B cell (primary cell): ENCODE results near the gene COA5. TPM values are rescaled to one million over a fixed set of nuclear protein-coding genes. Genes with fewer than 3 reads are reported as not detected.

Experiments
- ATAC-seq: fragments of 200-7000 bp; cut with Tn5 transposase; one replicate; pipeline ENCODE4 v1.10.0; 2021; ENCODE audit warnings: low read depth, mild to moderate bottlenecking, moderate number of reproducible peaks, moderate library complexity
- CTCF ChIA-PET: fragments of 350-600 bp; sonication (Branson Sonifier 250); formaldehyde crosslinking; loops from one replicate; lab custom pipeline; 2021; ENCODE audit warnings: antibody characterized with exemption, inconsistent platforms; lab: Charles Lee
- POLR2A ChIA-PET: fragments of 350-600 bp; sonication (Branson Sonifier 250); formaldehyde crosslinking; loops from one replicate; lab custom pipeline; 2021; ENCODE audit warnings: antibody characterized with exemption; lab: Charles Lee
- DNase-seq: peaks from one replicate; pipeline ENCODE4 v3.0.0; 2013
- H2AFZ ChIP-seq: 2 replicates; pipeline ENCODE4 v1.6.1; 2012; ENCODE audit warnings: mild to moderate bottlenecking, low read depth, low read length; ENCODE audit not compliant: insufficient read depth, poor library complexity, severe bottlenecking
- H3K27ac ChIP-seq, 2 donors: 1 replicate in 1 of 2; 2 replicates in 1 of 2; pipeline ENCODE4 v1.5.1; 2012 to 2013; ENCODE audit warnings: low read length in 2 of 2, mild to moderate bottlenecking in 2 of 2, moderate library complexity in 1 of 2
- H3K27me3 ChIP-seq, 4 experiments: fragments of 200-600 bp in 1 of 4; sonication (generic) in 1 of 4; replicated peaks in 1 of 4; 1 replicate in 2 of 4; 2 replicates in 2 of 4; pipeline versions ENCODE4 v1.6.1 to v1.7.0; 2013 to 2016; ENCODE audit warnings: low read length in 3 of 4, mild to moderate bottlenecking in 2 of 4, mixed read lengths in 1 of 4, moderate library complexity in 1 of 4; ENCODE audit not compliant: insufficient read depth in 4 of 4, control insufficient read depth in 3 of 4; ENCODE audit errors: control extremely low read depth in 1 of 4
- H3K36me3 ChIP-seq, 2 experiments: replicated peaks in 1 of 2; 1 replicate in 1 of 2; 2 replicates in 1 of 2; pipeline versions ENCODE4 v1.6.1 to v1.7.1; 2013; ENCODE audit warnings: low read length in 1 of 2; ENCODE audit not compliant: insufficient read depth in 2 of 2, control insufficient read depth in 1 of 2; ENCODE audit errors: control extremely low read depth in 1 of 2, extremely low read depth in 1 of 2
- H3K4me1 ChIP-seq, 2 donors: fragments of 200-600 bp in 1 of 2; sonication (generic) in 1 of 2; 1 replicate in 1 of 2; 2 replicates in 1 of 2; pipeline versions ENCODE4 v1.5.1 to v1.6.1; 2013 to 2017; ENCODE audit warnings: low read length in 2 of 2; ENCODE audit not compliant: control insufficient read depth in 2 of 2, insufficient read depth in 2 of 2
- H3K4me2 ChIP-seq: replicated peaks from 2 replicates; pipeline ENCODE3; 2012; ENCODE audit warnings: mild to moderate bottlenecking, low read depth, low read length; ENCODE audit not compliant: poor library complexity, severe bottlenecking
- H3K4me3 ChIP-seq, 5 experiments: fragments of 200-600 bp in 1 of 5; sonication (generic) in 1 of 5; 1 replicate in 3 of 5; 2 replicates in 2 of 5; pipeline versions ENCODE4 v1.5.1 to v1.7.0; 2011 to 2016; ENCODE audit warnings: low read length in 4 of 5, mild to moderate bottlenecking in 4 of 5, low read depth in 2 of 5, control low read depth in 1 of 5, moderate library complexity in 1 of 5; ENCODE audit not compliant: insufficient read depth in 1 of 5; ENCODE audit errors: control extremely low read depth in 1 of 5, extremely low read depth in 1 of 5
- H3K79me2 ChIP-seq: fragments of 200-600 bp; sonication (generic); one replicate; pipeline ENCODE4 v1.6.0; 2016; ENCODE audit warnings: low read length; ENCODE audit not compliant: control insufficient read depth, insufficient read depth
- H3K9ac ChIP-seq: fragments of 200-600 bp; sonication (generic); 2 replicates; pipeline ENCODE4 v1.6.1; 2017; ENCODE audit warnings: mild to moderate bottlenecking, low read length, moderate library complexity
- H3K9me3 ChIP-seq, 3 donors: one replicate each; pipeline versions ENCODE4 v1.6.1 to v1.7.1; 2013; ENCODE audit warnings: low read length in 2 of 3; ENCODE audit not compliant: control insufficient read depth in 2 of 3, insufficient read depth in 1 of 3; ENCODE audit errors: control extremely low read depth in 1 of 3
- H4K20me1 ChIP-seq: 2 replicates; pipeline ENCODE4 v1.6.0; 2012; ENCODE audit warnings: mild to moderate bottlenecking, low read length; ENCODE audit not compliant: insufficient read depth, control insufficient read depth, poor library complexity, severe bottlenecking
- H3K27ac Mint-ChIP-seq: one replicate; pipeline ENCODE4 v1.8.0; 2021; ENCODE audit warnings: mixed read lengths
- H3K27me3 Mint-ChIP-seq: one replicate; pipeline ENCODE4 v1.8.0; 2021; ENCODE audit warnings: mixed read lengths
- H3K4me1 Mint-ChIP-seq: one replicate; pipeline ENCODE4 v1.8.0; 2021; ENCODE audit warnings: mixed read lengths
- H3K4me3 Mint-ChIP-seq: one replicate; pipeline ENCODE4 v1.8.0; 2021; ENCODE audit warnings: mixed read lengths
- H3K9me3 Mint-ChIP-seq: one replicate; pipeline ENCODE4 v1.8.0; 2022; ENCODE audit warnings: mixed read lengths; ENCODE audit not compliant: insufficient read depth
- EZH2 ChIP-seq: IDR thresholded peaks from 2 replicates; pipeline ENCODE4 v1.6.1; 2012; ENCODE audit warnings: borderline replicate concordance, low read depth, mild to moderate bottlenecking, moderate library complexity, low read length; ENCODE audit not compliant: insufficient read depth, poor library complexity, severe bottlenecking
- WGBS: methylation state at CpG from one replicate; pipeline ENCODE4 v1.1.5; 2013; ENCODE audit warnings: missing lambda C conversion rate; ENCODE audit not compliant: insufficient coverage; 5-methylcytosine and 5-hydroxymethylcytosine counted together
- intact Hi-C: fragments of 100-400 bp; cut with micrococcal nuclease; formaldehyde crosslinking; loops from one replicate; pipeline ENCODE4 v1.10.0; 2022
- polyA plus RNA-seq: library from polyadenylated mRNA; depleted of rRNA; stranded (reverse); fragments of >200 nt; gene quantifications from 2 replicates; pipeline ENCODE4 v1.2.3, GENCODE V29; 2012
- total RNA-seq, 2 donors: library from RNA; stranded (reverse); fragments of 120-200 nt in 1 of 2; gene quantifications; 1 replicate in 1 of 2; 2 replicates in 1 of 2; pipeline versions ENCODE4 v1.2.3 to v1.2.4, GENCODE V29; 2013 to 2022
- TF ChIP-seq, protein P1 (sequence below): fragments of 200-600 bp; IDR thresholded peaks from one replicate; pipeline ENCODE4 v1.8.0; 2022; ENCODE audit warnings: antibody characterized with exemption, mild to moderate bottlenecking

COA5 gene
- total and polyA plus RNA-seq, 2 donors (not counting 1 experiment from before 2014, with no cell fraction given) = 23.2 to 46.9 TPM

DNA sequence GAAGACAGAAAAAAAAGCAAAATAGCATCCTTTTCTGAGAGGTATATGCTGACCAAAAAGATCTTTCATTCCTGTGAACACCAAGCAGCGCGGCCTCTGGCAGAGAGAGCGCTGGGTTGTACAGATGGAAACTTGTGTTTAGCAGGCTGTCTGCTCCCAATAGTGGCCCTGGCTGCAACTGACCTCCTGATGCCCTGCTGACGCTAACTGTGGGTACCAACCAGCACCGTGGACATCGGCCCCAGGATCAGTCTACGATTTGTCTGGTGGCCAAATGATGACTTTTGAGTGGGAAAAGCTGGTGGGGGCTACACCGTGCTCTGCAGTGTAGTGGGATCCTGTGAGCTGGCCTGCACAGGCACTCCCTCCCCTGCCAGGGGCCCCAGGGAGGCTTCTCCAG lies 15.7 kb downstream of the COA5 start:
- Mint-ChIP-seq H3K27me3 (no peaks in the 10 kb centered on the region), H3K27ac (no peak overlapping the region), H3K4me1 (no peaks in the 10 kb centered on the region), H3K4me3 (no peak overlapping the region), H3K9me3 (peaks cover 2% of the 10 kb centered on the region)
- WGBS = 97% methylated on average over 8 of the region's 8 CpGs
- H3K9me3 ChIP-seq = peaks cover 0 to 6% (median 0%) of the 10 kb centered on the region in 3 donors
- POLR2A ChIA-PET = interaction anchor here (0.6 kb wide), 1 partner anchor 844 kb away, joined by 5 read pairs; no protein-coding TSS in a partner anchor
- H3K79me2 ChIP-seq = no peaks in the 10 kb centered on the region
- DNase-seq (no peak), ATAC-seq (no peak)
- CTCF ChIA-PET = no interaction called here
- no peak overlapping the region for H3K27ac ChIP-seq
- H3K4me1 ChIP-seq = no peaks in the 10 kb centered on the region
- no peak for TF ChIP-seq EZH2
- no peak overlapping the region for H3K9ac ChIP-seq
- no peak overlapping the region for H2AFZ ChIP-seq
- H3K4me2 ChIP-seq = no peak overlapping the region
- H4K20me1 ChIP-seq = no peaks in the 10 kb centered on the region
- H3K27me3 ChIP-seq = no peaks in the 10 kb centered on the region
- H3K4me3 ChIP-seq = no peak overlapping the region
- peaks cover 3 to 10% of the 10 kb centered on the region in 2 experiments for H3K36me3 ChIP-seq
- intact Hi-C loops = no loop called here

- H3K79me2 ChIP-seq = no peaks in the 10 kb centered on the region
- no peak overlapping the region for H3K27ac ChIP-seq
- no peak for TF ChIP-seq EZH2
- TF ChIP-seq, protein P1, sequence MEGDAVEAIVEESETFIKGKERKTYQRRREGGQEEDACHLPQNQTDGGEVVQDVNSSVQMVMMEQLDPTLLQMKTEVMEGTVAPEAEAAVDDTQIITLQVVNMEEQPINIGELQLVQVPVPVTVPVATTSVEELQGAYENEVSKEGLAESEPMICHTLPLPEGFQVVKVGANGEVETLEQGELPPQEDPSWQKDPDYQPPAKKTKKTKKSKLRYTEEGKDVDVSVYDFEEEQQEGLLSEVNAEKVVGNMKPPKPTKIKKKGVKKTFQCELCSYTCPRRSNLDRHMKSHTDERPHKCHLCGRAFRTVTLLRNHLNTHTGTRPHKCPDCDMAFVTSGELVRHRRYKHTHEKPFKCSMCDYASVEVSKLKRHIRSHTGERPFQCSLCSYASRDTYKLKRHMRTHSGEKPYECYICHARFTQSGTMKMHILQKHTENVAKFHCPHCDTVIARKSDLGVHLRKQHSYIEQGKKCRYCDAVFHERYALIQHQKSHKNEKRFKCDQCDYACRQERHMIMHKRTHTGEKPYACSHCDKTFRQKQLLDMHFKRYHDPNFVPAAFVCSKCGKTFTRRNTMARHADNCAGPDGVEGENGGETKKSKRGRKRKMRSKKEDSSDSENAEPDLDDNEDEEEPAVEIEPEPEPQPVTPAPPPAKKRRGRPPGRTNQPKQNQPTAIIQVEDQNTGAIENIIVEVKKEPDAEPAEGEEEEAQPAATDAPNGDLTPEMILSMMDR = no peak
- no peak overlapping the region for H3K9ac ChIP-seq
- H3K9me3 Mint-ChIP-seq = peaks cover 2% of the 10 kb centered on the region
- POLR2A ChIA-PET = no interaction called here
- 100% methylated on average over 1 of the region's 4 CpGs for WGBS
- peaks cover 0 to 5% of the 10 kb centered on the region in 2 experiments for H3K36me3 ChIP-seq
- no peaks in the 10 kb centered on the region for H3K27me3 Mint-ChIP-seq
- no peaks in the 10 kb centered on the region for H4K20me1 ChIP-seq
- ATAC-seq (no peak), DNase-seq (no peak)
- no peaks in the 10 kb centered on the region for H3K4me1 Mint-ChIP-seq
- CTCF ChIA-PET = no interaction called here
- H3K4me3 Mint-ChIP-seq = no peak overlapping the region
- H3K4me3 ChIP-seq = no peak overlapping the region
- no peaks in the 10 kb centered on the region for H3K27me3 ChIP-seq
- H2AFZ ChIP-seq = no peak overlapping the region
- no peak overlapping the region for H3K27ac Mint-ChIP-seq
- intact Hi-C loops = no loop called here
- H3K4me1 ChIP-seq = no peaks in the 10 kb centered on the region
- H3K4me2 ChIP-seq = no peak overlapping the region
- peaks cover 0 to 6% (median 0%) of the 10 kb centered on the region in 3 donors for H3K9me3 ChIP-seq
Measured at GRCh38 chr2:98589489-98589888, 18.8 kb downstream of the COA5 start.
